ENCODE data around the gene RPTN.

DNA sequence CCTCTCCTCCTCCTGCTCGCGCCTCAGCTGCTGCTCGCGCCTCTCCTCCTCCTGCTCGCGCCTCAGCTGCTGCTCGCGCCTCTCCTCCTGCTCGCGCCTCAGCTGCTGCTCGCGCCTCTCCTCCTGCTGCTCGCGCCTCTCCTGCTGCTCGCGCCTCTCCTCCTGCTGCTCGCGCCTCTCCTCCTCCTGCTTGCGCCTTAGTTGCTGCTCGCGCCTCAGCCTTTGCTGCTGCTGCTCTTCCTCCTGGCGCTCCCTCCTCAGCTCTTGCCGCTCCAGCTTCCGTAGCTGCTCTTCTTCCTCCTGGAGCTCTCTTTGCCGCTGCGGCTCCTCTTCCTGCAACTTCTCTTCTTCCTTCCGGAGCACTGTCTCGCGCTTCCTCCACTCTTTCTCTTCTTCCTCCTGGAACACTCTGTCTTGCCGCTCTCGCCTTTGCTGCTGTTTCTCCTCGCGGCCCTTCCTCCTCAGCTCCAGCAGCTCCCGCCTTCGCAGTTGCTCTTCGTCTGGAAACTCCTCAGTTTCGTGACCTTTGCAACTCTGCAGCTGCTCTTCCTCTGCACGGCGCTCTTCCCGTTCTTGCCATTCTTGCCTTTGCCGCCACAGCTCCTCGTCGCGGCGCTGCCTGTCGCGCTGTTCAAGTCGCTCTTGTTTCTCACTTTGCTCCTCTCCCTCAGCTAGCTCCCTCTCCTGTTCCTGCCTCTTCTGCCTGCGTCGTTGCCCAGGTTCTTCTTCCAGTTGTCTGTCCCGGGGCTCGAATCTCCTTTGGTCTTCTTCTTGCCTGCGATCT is 46.7 kb downstream of the RPTN start:
- no peak for TF ChIP-seq EZH2 (IDR thresholded peaks at IDR 0.05; ENCODE audit: low read depth)
- TF ChIP-seq, protein P1, sequence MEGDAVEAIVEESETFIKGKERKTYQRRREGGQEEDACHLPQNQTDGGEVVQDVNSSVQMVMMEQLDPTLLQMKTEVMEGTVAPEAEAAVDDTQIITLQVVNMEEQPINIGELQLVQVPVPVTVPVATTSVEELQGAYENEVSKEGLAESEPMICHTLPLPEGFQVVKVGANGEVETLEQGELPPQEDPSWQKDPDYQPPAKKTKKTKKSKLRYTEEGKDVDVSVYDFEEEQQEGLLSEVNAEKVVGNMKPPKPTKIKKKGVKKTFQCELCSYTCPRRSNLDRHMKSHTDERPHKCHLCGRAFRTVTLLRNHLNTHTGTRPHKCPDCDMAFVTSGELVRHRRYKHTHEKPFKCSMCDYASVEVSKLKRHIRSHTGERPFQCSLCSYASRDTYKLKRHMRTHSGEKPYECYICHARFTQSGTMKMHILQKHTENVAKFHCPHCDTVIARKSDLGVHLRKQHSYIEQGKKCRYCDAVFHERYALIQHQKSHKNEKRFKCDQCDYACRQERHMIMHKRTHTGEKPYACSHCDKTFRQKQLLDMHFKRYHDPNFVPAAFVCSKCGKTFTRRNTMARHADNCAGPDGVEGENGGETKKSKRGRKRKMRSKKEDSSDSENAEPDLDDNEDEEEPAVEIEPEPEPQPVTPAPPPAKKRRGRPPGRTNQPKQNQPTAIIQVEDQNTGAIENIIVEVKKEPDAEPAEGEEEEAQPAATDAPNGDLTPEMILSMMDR (conservative IDR thresholded peaks at IDR 0.05): no peak

Data from PC-9 (cell line).